PC-3 (cell line): ENCODE data around the gene CAMK1D.

Experiments used
- EZH2 ChIP-seq: fragments of 300-600 bp; sonication (generic); IDR thresholded peaks from one replicate; pipeline ENCODE4 v1.6.1; 2017; ENCODE audit warnings: antibody characterized with exemption, mild to moderate bottlenecking, low read length; ENCODE audit not compliant: unreplicated experiment
- EZH2phosphoT487 ChIP-seq: fragments of 300-600 bp; sonication (generic); IDR thresholded peaks from 2 replicates; pipeline ENCODE4 v1.6.1; 2018; ENCODE audit warnings: mild to moderate bottlenecking, antibody characterized with exemption, low read length, borderline replicate concordance
- TF ChIP-seq, protein P1 (sequence below): fragments of 300-600 bp; sonication (generic); conservative IDR thresholded peaks from 2 replicates; pipeline ENCODE4 v1.5.1; 2017; ENCODE audit warnings: antibody characterized with exemption, low read depth, mild to moderate bottlenecking, low read length

DNA sequence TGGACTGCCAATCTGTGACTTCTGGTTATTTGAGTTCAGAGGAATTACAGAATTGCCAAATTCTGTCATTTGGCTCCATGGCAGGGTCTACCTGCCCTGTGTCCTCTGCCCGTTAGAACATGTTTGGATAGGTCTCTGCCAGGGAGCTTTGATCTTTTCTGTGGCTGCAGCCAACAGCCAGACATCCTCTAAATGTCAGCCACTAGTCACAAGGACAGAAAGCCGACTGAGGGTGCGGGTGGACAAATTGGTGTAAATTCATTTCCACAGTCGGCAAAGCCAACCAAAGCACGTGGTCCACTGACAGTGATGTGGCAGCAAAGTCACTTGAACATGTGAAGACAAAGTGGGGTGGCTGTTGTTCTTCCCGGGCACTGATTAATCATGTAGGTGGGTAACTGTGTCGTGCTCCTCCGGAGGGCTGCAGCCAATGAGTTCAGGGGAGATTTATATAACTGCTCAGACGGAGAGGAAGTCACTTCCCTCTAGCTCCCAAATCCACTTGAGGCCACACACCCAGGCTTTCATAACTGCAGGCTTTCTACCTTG, 26.7 kb upstream of the CAMK1D start:
- TF ChIP-seq, protein P1, sequence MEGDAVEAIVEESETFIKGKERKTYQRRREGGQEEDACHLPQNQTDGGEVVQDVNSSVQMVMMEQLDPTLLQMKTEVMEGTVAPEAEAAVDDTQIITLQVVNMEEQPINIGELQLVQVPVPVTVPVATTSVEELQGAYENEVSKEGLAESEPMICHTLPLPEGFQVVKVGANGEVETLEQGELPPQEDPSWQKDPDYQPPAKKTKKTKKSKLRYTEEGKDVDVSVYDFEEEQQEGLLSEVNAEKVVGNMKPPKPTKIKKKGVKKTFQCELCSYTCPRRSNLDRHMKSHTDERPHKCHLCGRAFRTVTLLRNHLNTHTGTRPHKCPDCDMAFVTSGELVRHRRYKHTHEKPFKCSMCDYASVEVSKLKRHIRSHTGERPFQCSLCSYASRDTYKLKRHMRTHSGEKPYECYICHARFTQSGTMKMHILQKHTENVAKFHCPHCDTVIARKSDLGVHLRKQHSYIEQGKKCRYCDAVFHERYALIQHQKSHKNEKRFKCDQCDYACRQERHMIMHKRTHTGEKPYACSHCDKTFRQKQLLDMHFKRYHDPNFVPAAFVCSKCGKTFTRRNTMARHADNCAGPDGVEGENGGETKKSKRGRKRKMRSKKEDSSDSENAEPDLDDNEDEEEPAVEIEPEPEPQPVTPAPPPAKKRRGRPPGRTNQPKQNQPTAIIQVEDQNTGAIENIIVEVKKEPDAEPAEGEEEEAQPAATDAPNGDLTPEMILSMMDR: no peak
- TF ChIP-seq EZH2 (no peak), EZH2phosphoT487 (no peak)
